Mesenchymal stem cell (in vitro differentiated cells and primary cell): ENCODE data around the gene DNAJC30. TPM values are rescaled to one million over a fixed set of nuclear protein-coding genes. Genes with fewer than 3 reads are reported as not detected.

ENCODE experiments used
- DNase-seq: peaks from one replicate; pipeline ENCODE4 v3.0.0-alpha.2; 2013
- H2AFZ ChIP-seq: one replicate; pipeline ENCODE4 v1.6.1; 2013; ENCODE audit warnings: low read depth, mild to moderate bottlenecking, control low read depth, inconsistent platforms, low read length, moderate library complexity
- H2AK5ac ChIP-seq: 2 replicates; pipeline ENCODE4 v1.6.1; 2013; ENCODE audit warnings: low read length, moderate library complexity, mild to moderate bottlenecking, inconsistent platforms; ENCODE audit not compliant: severe bottlenecking
- H2BK120ac ChIP-seq: one replicate; pipeline ENCODE4 v1.6.1; 2013; ENCODE audit warnings: low read depth, mild to moderate bottlenecking, inconsistent platforms, low read length, moderate library complexity
- H2BK12ac ChIP-seq, 2 experiments: one replicate each; pipeline ENCODE4 v1.6.1; 2013; ENCODE audit warnings: inconsistent platforms in 2 of 2, low read length in 2 of 2, mild to moderate bottlenecking in 2 of 2, moderate library complexity in 2 of 2, control low read depth in 1 of 2
- H2BK15ac ChIP-seq: one replicate; pipeline ENCODE4 v1.6.1; 2013; ENCODE audit warnings: mild to moderate bottlenecking, low read depth, inconsistent platforms; ENCODE audit not compliant: poor library complexity, severe bottlenecking
- H2BK5ac ChIP-seq: 2 replicates; pipeline ENCODE4 v1.6.1; 2013; ENCODE audit warnings: low read depth, mild to moderate bottlenecking, low read length, control low read depth, inconsistent platforms; ENCODE audit not compliant: poor library complexity, severe bottlenecking
- H3K14ac ChIP-seq, 2 experiments: one replicate each; pipeline ENCODE4 v1.6.1; 2013; ENCODE audit warnings: inconsistent platforms in 2 of 2, low read length in 2 of 2, control low read depth in 1 of 2, mild to moderate bottlenecking in 1 of 2, moderate library complexity in 1 of 2
- H3K18ac ChIP-seq, 2 experiments: one replicate each; pipeline ENCODE4 v1.6.1; 2013; ENCODE audit warnings: inconsistent platforms in 2 of 2, low read length in 2 of 2, control low read depth in 1 of 2, low read depth in 1 of 2, mild to moderate bottlenecking in 1 of 2
- H3K23ac ChIP-seq, 2 experiments: one replicate each; pipeline ENCODE4 v1.6.1; 2013; ENCODE audit warnings: inconsistent platforms in 2 of 2, low read length in 2 of 2, mild to moderate bottlenecking in 2 of 2, moderate library complexity in 2 of 2, control low read depth in 1 of 2
- H3K27ac ChIP-seq: 2 replicates; pipeline ENCODE4 v1.5.1; 2013; ENCODE audit warnings: mild to moderate bottlenecking, moderate library complexity, low read length, control low read depth, inconsistent platforms; ENCODE audit not compliant: poor library complexity, severe bottlenecking
- H3K27me3 ChIP-seq, 2 experiments: 2 replicates each; pipeline versions ENCODE4 v1.6.1 to v1.7.0; 2013; ENCODE audit warnings: low read length in 2 of 2, mild to moderate bottlenecking in 2 of 2, moderate library complexity in 2 of 2, control low read depth in 1 of 2, inconsistent platforms in 1 of 2; ENCODE audit not compliant: control insufficient read depth in 1 of 2, insufficient read depth in 1 of 2
- H3K36me3 ChIP-seq, 2 experiments: 2 replicates each; pipeline versions ENCODE4 v1.6.1 to v1.7.0; 2013; ENCODE audit warnings: low read length in 2 of 2, control low read depth in 1 of 2, inconsistent platforms in 1 of 2, low read depth in 1 of 2, mild to moderate bottlenecking in 1 of 2; ENCODE audit not compliant: insufficient read depth in 2 of 2, control insufficient read depth in 1 of 2
- H3K4ac ChIP-seq, 2 experiments: one replicate each; pipeline ENCODE4 v1.6.1; 2013; ENCODE audit warnings: inconsistent platforms in 2 of 2, low read length in 2 of 2, mild to moderate bottlenecking in 2 of 2, moderate library complexity in 2 of 2, control low read depth in 1 of 2, low read depth in 1 of 2
- H3K4me1 ChIP-seq: 2 replicates; pipeline ENCODE4 v1.6.1; 2013; ENCODE audit warnings: low read depth, low read length, control low read depth; ENCODE audit not compliant: control insufficient read depth, insufficient read depth
- H3K4me2 ChIP-seq: 2 replicates; pipeline ENCODE4 v1.6.1; 2013; ENCODE audit warnings: low read length, mild to moderate bottlenecking, inconsistent platforms; ENCODE audit not compliant: poor library complexity, severe bottlenecking
- H3K4me3 ChIP-seq, 2 experiments: 2 replicates each; pipeline versions ENCODE4 v1.5.1 to v1.7.0; 2013; ENCODE audit warnings: low read length in 2 of 2, mild to moderate bottlenecking in 2 of 2, control low read depth in 1 of 2, low read depth in 1 of 2; ENCODE audit not compliant: insufficient read depth in 1 of 2
- H3K79me1 ChIP-seq: replicated peaks from 2 replicates; pipeline ENCODE4 v1.6.1; 2013; ENCODE audit warnings: mild to moderate bottlenecking, control low read depth, low read length, inconsistent platforms; ENCODE audit not compliant: poor library complexity, severe bottlenecking
- H3K9ac ChIP-seq: 2 replicates; pipeline ENCODE4 v1.7.0; 2013; ENCODE audit warnings: mild to moderate bottlenecking, low read length, moderate library complexity
- H3K9me3 ChIP-seq: 2 replicates; pipeline ENCODE4 v1.7.0; 2013; ENCODE audit warnings: mild to moderate bottlenecking, low read length; ENCODE audit not compliant: control insufficient read depth
- H4K8ac ChIP-seq: one replicate; pipeline ENCODE4 v1.6.1; 2013; ENCODE audit warnings: inconsistent platforms, mild to moderate bottlenecking, low read length, moderate library complexity
- H4K91ac ChIP-seq: one replicate; pipeline ENCODE4 v1.6.1; 2013; ENCODE audit warnings: mild to moderate bottlenecking, low read length, inconsistent platforms
- WGBS: methylation state at CpG from one replicate; pipeline ENCODE4 v1.1.7; 2013; ENCODE audit warnings: mixed read lengths; 5-methylcytosine and 5-hydroxymethylcytosine counted together
- polyA plus RNA-seq, 2 experiments: library from polyadenylated mRNA; stranded (reverse); fragments of 200-250 nt; gene quantifications; one replicate each; pipeline ENCODE4 v1.2.3, GENCODE V29; 2013

Gene DNAJC30
- 11.8 TPM for polyA plus RNA-seq (2013, experiment 1 of 2)
- 12.1 TPM for polyA plus RNA-seq (2013, experiment 2 of 2)

DNA sequence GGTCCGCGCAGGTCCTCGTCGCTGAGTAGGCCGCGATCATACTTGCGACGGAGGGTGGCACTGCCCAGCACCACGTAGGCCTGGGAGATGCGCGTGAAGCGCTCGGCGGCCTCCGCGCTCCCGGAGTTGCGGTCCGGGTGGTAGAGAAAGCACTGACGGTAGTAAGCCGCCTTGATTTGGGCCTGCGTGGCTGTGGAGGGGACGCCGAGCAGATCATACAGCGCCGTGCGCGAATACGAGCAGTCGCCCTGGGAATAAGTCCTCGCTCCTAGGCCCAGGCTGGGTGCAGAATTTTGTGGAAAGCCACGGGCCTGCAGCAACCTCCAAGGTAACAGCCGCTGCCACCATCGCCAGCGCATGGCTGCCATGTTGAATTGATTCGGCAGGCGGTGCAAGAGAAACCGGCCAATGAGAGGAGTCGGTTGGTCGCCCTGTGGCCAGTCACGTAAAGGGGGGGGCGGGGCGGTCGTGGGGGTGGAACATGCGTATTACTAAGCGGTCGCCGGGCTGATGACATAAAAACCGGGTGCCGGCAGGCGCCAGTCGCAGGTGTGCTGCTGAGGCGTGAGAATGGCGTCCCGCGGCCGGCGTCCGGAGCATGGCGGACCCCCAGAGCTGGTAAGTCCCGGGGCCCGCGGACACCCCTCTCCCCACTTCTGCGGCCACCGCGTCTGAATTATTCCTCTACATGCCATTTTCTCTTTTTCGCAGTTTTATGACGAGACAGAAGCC lies at the start of gene DNAJC30, which contains the start of gene BUD23:
Gene DNAJC30, minus strand, starts transcription at position 398 of the 732 bp plus-strand sequence. Its CDS starts 30 bp downstream, at position 368.
Gene BUD23, plus strand, starts transcription at position 542 of the 732 bp plus-strand sequence. Its CDS starts 29 bp downstream, at position 571.
- Histone ChIP-seq H3K27ac (peak within 1 kb of the TSS; percentile 95), H2BK12ac (no peak within 1 kb of the TSS), H3K23ac (peak within 1 kb of the TSS; percentile 31 to 97), H3K4me3 (peak within 1 kb of the TSS; percentile 96), H3K18ac (peak within 1 kb of the TSS; percentile 89 to 94), H3K36me3 (peaks cover 34 to 39% of the 10 kb centered on the region in 2 experiments), H3K4me2 (peak within 1 kb of the TSS; percentile 93), H3K4me1 (peaks cover 32% of the 10 kb centered on the region), H2BK15ac (peak within 1 kb of the TSS; percentile 80), H2AFZ (peak within 1 kb of the TSS; percentile 85), H2BK5ac (peak within 1 kb of the TSS; percentile 46), H3K27me3 (no peaks in the 10 kb centered on the region), H2AK5ac (no peak within 1 kb of the TSS), H4K91ac (peak within 1 kb of the TSS; percentile 86), H3K9ac (peak within 1 kb of the TSS; percentile 98), H3K14ac (peak within 1 kb of the TSS in 1 of 2 experiments; percentile 91), H4K8ac (peak within 1 kb of the TSS; percentile 94), H3K9me3 (no peaks in the 10 kb centered on the region), H3K4ac (peak within 1 kb of the TSS; percentile 91 to 92), H3K79me1 (peaks cover 45% of the 10 kb centered on the region), H2BK120ac (peak within 1 kb of the TSS; percentile 15)
- WGBS = 1% methylated on average over 56 of the region's 68 CpGs
- peak; percentile 95 for DNase-seq

GRCh38 chr7:73732397-73732796 lies 49.1 kb upstream of the DNAJC30 start:
- peaks cover 0 to 4% of the 10 kb centered on the region in 2 experiments for H3K27me3 ChIP-seq
- H3K18ac ChIP-seq = no peak overlapping the region
- peaks cover 11% of the 10 kb centered on the region for H3K79me1 ChIP-seq
- DNase-seq = no peak
- H2AFZ ChIP-seq = no peak overlapping the region
- no peak overlapping the region for H3K27ac ChIP-seq
- no peak overlapping the region for H3K23ac ChIP-seq
- H3K4me2 ChIP-seq = no peak overlapping the region
- H4K91ac ChIP-seq = no peak overlapping the region
- H3K14ac ChIP-seq = no peak overlapping the region
- peaks cover 17 to 23% of the 10 kb centered on the region in 2 experiments for H3K36me3 ChIP-seq
- no peak overlapping the region for H4K8ac ChIP-seq
- H3K4me1 ChIP-seq = peaks cover 4% of the 10 kb centered on the region
- H2AK5ac ChIP-seq = no peak overlapping the region
- no peak overlapping the region for H2BK120ac ChIP-seq
- no peak overlapping the region for H2BK12ac ChIP-seq
- H3K9ac ChIP-seq = no peak overlapping the region
- H3K4me3 ChIP-seq = no peak overlapping the region
- 87% methylated on average over 2 of the region's 2 CpGs for WGBS
- H3K9me3 ChIP-seq = no peaks in the 10 kb centered on the region
- no peak overlapping the region for H2BK5ac ChIP-seq
- no peak overlapping the region for H2BK15ac ChIP-seq
- no peak overlapping the region for H3K4ac ChIP-seq

- Histone ChIP-seq H2BK120ac (no peak overlapping the region), H3K18ac (no peak overlapping the region), H3K9ac (no peak overlapping the region)
Observed at GRCh38 chr7:73730485-73730884, 47.2 kb upstream of the DNAJC30 start.

DNA sequence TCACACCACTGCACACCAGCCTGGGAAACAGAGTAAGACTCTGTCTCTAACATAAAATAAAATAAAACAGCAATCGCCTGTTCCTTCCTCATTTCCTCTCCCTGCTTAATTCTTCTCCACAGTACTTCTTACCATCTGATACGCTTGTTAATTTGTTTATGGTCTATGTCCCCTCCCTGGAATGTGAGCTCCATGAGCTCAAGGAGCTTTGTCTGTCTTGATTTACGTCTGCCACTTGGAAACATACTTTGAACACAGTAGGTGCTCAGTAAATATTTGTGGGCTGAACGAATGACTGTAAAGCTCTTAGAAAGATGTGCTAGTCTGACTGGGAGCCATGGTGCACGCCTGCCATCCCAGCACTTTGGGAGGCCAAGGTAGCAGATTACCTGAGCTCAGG lies 45.3 kb upstream of the DNAJC30 start:
- Histone ChIP-seq H3K4me2 (no peak overlapping the region), H3K23ac (no peak overlapping the region), H3K4me1 (no peaks in the 10 kb centered on the region), H2BK12ac (no peak overlapping the region), H3K36me3 (no peaks in the 10 kb centered on the region), H4K8ac (no peak overlapping the region), H3K9ac (no peak overlapping the region), H3K18ac (no peak overlapping the region), H2AFZ (no peak overlapping the region), H2AK5ac (no peak overlapping the region), H3K14ac (no peak overlapping the region), H2BK15ac (no peak overlapping the region), H3K4ac (no peak overlapping the region), H3K9me3 (no peaks in the 10 kb centered on the region), H4K91ac (no peak overlapping the region), H3K4me3 (no peak overlapping the region), H3K27me3 (peaks cover 3 to 11% of the 10 kb centered on the region in 2 experiments), H2BK120ac (no peak overlapping the region), H3K79me1 (no peaks in the 10 kb centered on the region), H2BK5ac (no peak overlapping the region), H3K27ac (no peak overlapping the region)
- DNase-seq = no peak
- 79% methylated on average over 5 of the region's 5 CpGs for WGBS

More at GRCh38 chr7:73730485-73730884, 47.2 kb upstream of the DNAJC30 start:
- no peak overlapping the region for H3K4me3 ChIP-seq
- H4K8ac ChIP-seq = no peak overlapping the region
- no peak overlapping the region for H4K91ac ChIP-seq
- H2AFZ ChIP-seq = no peak overlapping the region
- H3K9me3 ChIP-seq = no peaks in the 10 kb centered on the region
- no peak overlapping the region for H2BK15ac ChIP-seq
- peaks cover 0 to 5% of the 10 kb centered on the region in 2 experiments for H3K36me3 ChIP-seq
- no peak overlapping the region for H3K4me2 ChIP-seq
- H3K4me1 ChIP-seq = peaks cover 4% of the 10 kb centered on the region
- H2BK12ac ChIP-seq = no peak overlapping the region
- H3K79me1 ChIP-seq = no peaks in the 10 kb centered on the region
- H3K27me3 ChIP-seq = peaks cover 3 to 11% of the 10 kb centered on the region in 2 experiments
- no peak overlapping the region for H2BK5ac ChIP-seq
- no peak overlapping the region for H3K4ac ChIP-seq
- no peak overlapping the region for H3K14ac ChIP-seq
- no peak overlapping the region for H2AK5ac ChIP-seq
- no peak overlapping the region for H3K23ac ChIP-seq
- WGBS = 59% methylated on average over 3 of the region's 3 CpGs
- no peak overlapping the region for H3K27ac ChIP-seq
- no peak for DNase-seq
